GM18909 (cell line): ENCODE measurements around the gene SLFN14.
"Not testable (repeated sequence)": the region's sequence is repeated elsewhere in the genome, so short reads cannot be mapped to it uniquely, and the experiment has no call there.

ENCODE experiments used
- ATAC-seq: cut with Tn5 transposase; IDR thresholded peaks from one replicate; pipeline ENCODE4 v1.9.1; 2021; ENCODE audit warnings: mild to moderate bottlenecking; ENCODE audit not compliant: unreplicated experiment, poor library complexity

Gene SLFN14

GRCh38 chr17:35529326-35529725 is 31.3 kb downstream of the SLFN14 start:
- ATAC-seq, result not testable (repeated sequence)

- ATAC-seq, result no peak
These were observed 37.3 kb downstream of the SLFN14 start for GRCh38 chr17:35523296-35523695.

GRCh38 chr17:35521654-35522256 is 38.9 kb downstream of the SLFN14 start:
- ATAC-seq, result not testable (repeated sequence)

- no peak for ATAC-seq
These were observed 39.5 kb downstream of the SLFN14 start for GRCh38 chr17:35521150-35521549.

GRCh38 chr17:35519906-35520442 is 40.6 kb downstream of the SLFN14 start:
- no peak for ATAC-seq

GRCh38 chr17:35519439-35519838 is 41.2 kb downstream of the SLFN14 start:
- no peak for ATAC-seq

GRCh38 chr17:35518431-35518830 is 42.2 kb downstream of the SLFN14 start:
- ATAC-seq, result not testable (repeated sequence)

GRCh38 chr17:35515027-35515426 is 45.6 kb downstream of the SLFN14 start:
- no peak for ATAC-seq

- no peak for ATAC-seq
These were observed 46.1 kb downstream of the SLFN14 start for GRCh38 chr17:35514564-35514963.
